Activated T-helper 1 cell treated with anti-CD3 and anti-CD28 coated beads, Interleukin-12 subunit alpha, Interleukin-12 subunit beta, Interleukin-2, Interleukin-4 antibody, amounts not matched to agents 30 ng/mL and 10 ng/mL and 1 ng/mL, durations not matched to agents 14 hours and 24 hours and 36 hours (primary cell): Measurements from ENCODE around the gene RPS27. TPM values are rescaled to one million over a fixed set of nuclear protein-coding genes. Genes with fewer than 3 reads are reported as not detected.
"Not testable (repeated sequence)": the region's sequence is repeated elsewhere in the genome, so short reads cannot be mapped to it uniquely, and the experiment has no call there.

Experiments
- DNase-seq: peaks from one replicate; pipeline ENCODE4 v3.0.0; 2021; ENCODE audit warnings: low spot score
- H3K27ac Mint-ChIP-seq: one replicate; pipeline ENCODE4 v1.8.0; 2021; ENCODE audit warnings: mild to moderate bottlenecking, mixed read lengths
- H3K27me3 Mint-ChIP-seq: one replicate; pipeline ENCODE4 v1.8.0; 2022; ENCODE audit warnings: mild to moderate bottlenecking, moderate library complexity, mixed read lengths; ENCODE audit not compliant: insufficient read depth
- H3K36me3 Mint-ChIP-seq: one replicate; pipeline ENCODE4 v1.8.0; 2021; ENCODE audit warnings: low read depth, mixed read lengths
- H3K4me1 Mint-ChIP-seq: one replicate; pipeline ENCODE4 v1.8.0; 2021; ENCODE audit warnings: low read depth, mixed read lengths
- H3K4me3 Mint-ChIP-seq: one replicate; pipeline ENCODE4 v1.8.0; 2021; ENCODE audit warnings: mild to moderate bottlenecking, moderate library complexity, mixed read lengths
- H3K9me3 Mint-ChIP-seq: one replicate; pipeline ENCODE4 v1.8.0; 2021; ENCODE audit warnings: mixed read lengths
- intact Hi-C: fragments of 100-400 bp; cut with micrococcal nuclease; formaldehyde crosslinking; loops from one replicate; pipeline ENCODE4 v1.15.1; 2024
- total RNA-seq: library from RNA; stranded (reverse); gene quantifications from 2 replicates; pipeline ENCODE4 v1.2.3, GENCODE V29; 2022

Gene RPS27
- total RNA-seq, 1 donor from 2014 or later: 1,349 TPM

DNA sequence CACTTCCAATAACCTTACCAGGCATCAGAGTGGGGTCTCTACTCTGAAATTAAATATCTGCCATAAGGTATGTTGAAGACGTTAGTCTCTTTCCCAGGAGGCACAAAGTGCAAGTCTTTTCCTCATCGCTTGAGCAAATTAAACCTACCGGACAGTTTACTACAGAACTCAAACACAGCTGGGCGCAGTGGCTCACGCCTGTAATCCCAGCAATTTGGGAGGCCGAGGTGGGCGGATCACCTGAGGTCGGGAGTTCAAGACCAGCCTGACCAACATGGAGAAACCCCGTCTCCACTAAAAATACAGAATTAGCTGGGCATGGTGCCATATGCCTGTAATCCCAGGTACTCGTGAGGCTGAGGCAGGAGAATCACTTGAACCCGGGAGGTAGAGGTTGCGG is 11.5 kb upstream of the RPS27 start:
- H3K27me3 Mint-ChIP-seq, DNase-seq, H3K9me3 Mint-ChIP-seq, H3K27ac Mint-ChIP-seq: not testable (repeated sequence)
- H3K4me1 Mint-ChIP-seq: peaks cover 22% of the 10 kb centered on the region
- H3K36me3 Mint-ChIP-seq: peaks cover 23% of the 10 kb centered on the region
- H3K4me3 Mint-ChIP-seq: peak overlapping the region; percentile 94
- intact Hi-C loops: loop anchor here (5.0 kb wide), 1 partner anchor 252 kb away; the partner anchor contains the start of gene INTS3

DNA sequence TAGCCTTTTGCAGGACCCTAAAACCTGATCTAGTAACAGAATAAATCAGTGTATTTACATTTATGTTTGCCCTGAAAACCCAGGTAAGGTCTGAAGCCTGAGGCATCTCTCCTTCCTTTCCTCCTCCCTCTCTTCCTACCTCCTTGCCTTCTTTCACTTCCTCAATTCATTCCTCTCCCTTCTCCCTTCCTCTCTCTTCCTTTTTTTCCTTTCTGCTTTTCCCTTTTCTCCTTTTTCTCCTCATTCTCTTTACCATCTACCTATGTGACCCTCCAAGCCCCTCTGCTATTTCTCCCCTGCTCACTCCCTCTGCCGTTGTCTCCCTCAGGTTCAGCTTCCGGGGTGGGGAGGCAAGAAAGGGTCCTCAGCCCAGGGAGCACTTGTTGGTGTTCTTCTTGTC is 8.8 kb upstream of the RPS27 start:
- H3K27ac Mint-ChIP-seq, H3K9me3 Mint-ChIP-seq, H3K36me3 Mint-ChIP-seq, H3K4me3 Mint-ChIP-seq, intact Hi-C loops, DNase-seq, H3K27me3 Mint-ChIP-seq: not testable (repeated sequence)
- H3K4me1 Mint-ChIP-seq: peaks cover 37% of the 10 kb centered on the region

DNA sequence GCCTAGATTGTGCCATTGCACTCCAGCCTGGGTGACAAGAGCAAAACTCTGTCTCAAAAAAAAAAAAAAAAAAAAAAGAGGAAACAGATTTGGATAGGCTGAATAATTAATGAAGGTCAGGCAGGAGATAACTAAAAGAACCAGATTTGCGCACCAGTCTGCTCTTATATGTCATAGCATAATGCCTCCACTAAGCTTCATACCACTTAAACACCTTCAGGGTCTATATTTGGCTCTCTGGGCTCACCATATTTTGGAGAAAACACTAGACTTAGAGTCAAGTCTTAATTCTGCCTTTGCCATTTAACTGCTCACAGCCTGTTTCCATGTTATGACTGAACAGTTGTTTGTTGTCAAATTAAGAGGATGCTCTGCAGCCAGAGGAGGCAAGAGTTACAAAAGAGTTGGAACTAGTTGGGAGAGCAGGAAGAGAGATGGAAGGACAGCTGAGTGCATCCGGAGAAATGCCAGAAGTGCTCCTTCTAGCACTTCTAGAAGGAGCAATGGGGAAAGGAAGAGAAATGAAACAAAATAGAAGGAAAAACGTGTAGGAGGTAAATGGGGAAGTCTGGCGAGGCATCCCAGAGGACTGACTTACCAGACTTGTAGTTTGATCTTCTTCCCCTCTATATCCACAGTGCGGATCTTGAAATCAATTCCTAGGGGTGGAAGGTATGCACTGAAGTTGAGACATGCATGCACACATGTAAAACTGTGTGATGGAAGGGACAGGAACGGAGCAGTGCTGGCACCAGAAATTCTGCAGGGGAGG is 6.3 kb upstream of the RPS27 start:
- Mint-ChIP-seq H3K4me3 (no peak overlapping the region), H3K27me3 (no peaks in the 10 kb centered on the region), H3K4me1 (peaks cover 32% of the 10 kb centered on the region), H3K27ac (peak overlapping the region; percentile 1), H3K36me3 (no peaks in the 10 kb centered on the region), H3K9me3 (no peaks in the 10 kb centered on the region)
- intact Hi-C loops: no loop called here
- no peak for DNase-seq

DNA sequence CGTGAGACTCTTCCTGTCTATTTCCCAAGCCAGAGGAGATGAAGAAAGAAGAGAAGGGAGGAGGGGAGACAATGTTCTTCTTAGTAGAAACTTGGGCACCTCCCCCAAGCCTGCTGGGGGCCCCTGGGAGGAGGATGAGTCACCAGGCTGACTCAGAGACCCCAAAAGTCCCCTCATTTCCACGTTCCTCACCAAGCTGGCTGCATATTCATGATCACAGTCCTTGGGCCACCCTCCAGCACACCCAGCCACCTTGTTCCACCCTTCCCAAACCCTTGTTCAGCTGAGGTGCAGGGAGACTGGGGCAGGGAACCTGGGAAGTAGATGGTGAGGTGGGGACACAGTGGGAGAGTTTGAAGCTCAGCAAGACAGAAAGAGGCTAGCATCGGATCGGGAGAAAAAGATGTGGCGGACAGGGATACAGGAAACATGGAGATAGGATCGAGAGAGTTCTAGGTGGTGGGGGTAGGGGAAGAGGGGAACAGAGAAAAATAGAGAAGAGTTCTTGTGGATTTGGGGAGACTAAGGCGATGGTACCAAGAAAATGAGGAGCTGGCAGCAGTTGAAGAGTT is 5.1 kb upstream of the RPS27 start:
- no peaks in the 10 kb centered on the region for H3K9me3 Mint-ChIP-seq

DNA sequence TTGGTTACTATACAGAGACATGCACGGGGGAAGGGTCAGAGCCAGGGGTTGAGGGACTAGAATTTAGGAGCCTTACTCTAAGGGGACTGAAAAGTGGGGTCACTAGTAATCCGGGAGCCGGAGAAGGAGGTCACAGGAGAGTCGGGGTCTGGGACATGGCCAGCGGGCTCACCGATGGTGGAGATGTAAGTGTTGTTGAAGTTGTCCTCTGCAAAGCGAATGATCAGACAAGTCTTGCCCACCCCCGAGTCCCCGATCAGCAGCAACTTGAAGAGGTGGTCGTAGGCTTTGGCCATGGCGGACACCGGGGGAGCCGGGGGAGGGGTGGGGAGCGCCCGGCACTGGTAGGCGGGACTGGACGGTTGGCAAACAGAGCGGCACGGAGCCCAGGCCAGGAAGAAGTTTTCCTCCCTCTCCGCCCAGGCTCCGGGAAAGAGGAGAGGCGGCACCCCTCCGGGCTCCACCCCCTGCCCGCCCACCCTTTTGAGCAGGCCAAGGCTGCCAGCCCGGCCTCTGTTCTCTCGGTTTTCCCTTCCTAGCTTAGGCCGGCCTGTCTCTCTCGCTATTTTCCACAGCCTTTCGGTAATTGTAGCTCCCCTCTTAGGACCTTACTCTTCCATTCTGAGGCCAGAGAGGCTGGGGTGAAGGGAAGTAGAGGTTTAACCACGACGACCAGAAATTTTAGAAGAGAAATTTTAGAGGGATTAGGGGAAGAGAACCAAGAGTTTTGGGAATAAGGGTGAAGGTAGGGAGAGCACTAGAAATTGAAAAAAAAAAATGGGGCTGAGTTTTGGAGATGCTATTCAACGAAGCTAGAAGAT is 4.4 kb upstream of the RPS27 start, which contains the start of gene RAB13:
Gene RAB13, minus strand, starts transcription at position 399 of the 821 bp plus-strand sequence. Its CDS starts 103 bp downstream, at position 296.
- Mint-ChIP-seq H3K27me3 (peaks cover 1% of the 10 kb centered on the region), H3K27ac (peak within 1 kb of the TSS; percentile 79), H3K9me3 (no peaks in the 10 kb centered on the region), H3K4me1 (peaks cover 44% of the 10 kb centered on the region), H3K36me3 (peaks cover 9% of the 10 kb centered on the region), H3K4me3 (peak within 1 kb of the TSS; percentile 79)
- DNase-seq: no peak
- intact Hi-C loops: loop anchor here (1.0 to 2.0 kb wide), 10 partner anchors 9 to 477 kb away; partner anchors contain the start of genes CREB3L4, DENND4B, JTB and NPR1

More for the DNA sequence above, 5.1 kb upstream of the RPS27 start:
- H3K36me3 Mint-ChIP-seq: peaks cover 2% of the 10 kb centered on the region
- peaks cover 1% of the 10 kb centered on the region for H3K27me3 Mint-ChIP-seq
- no peak for DNase-seq
- H3K4me3 Mint-ChIP-seq: peak overlapping the region; percentile 79
- intact Hi-C loops: no loop called here
- H3K27ac Mint-ChIP-seq: peak overlapping the region; percentile 76
- peaks cover 40% of the 10 kb centered on the region for H3K4me1 Mint-ChIP-seq

DNA sequence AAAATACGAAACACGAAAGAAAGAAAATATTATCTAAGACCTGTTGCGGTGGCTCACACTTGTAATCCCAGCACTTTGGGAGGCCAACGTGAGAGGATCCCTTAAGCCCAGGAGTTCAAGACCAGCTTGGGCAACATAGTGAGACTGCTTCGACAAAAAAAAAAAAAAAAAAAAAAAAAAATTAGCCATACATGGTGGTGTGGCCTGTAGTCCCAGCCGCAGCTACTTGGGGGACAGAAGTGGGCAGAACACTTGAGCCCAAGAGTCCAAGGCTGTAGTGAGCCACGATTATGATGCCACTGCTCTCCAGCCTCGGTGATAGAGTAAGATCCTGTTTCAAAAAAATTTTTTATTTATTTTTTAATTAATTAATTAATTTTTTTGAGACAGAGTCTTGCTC is 2.9 kb upstream of the RPS27 start:
- intact Hi-C loops: loop anchor here (2.0 kb wide), 1 partner anchor 309 kb away; the partner anchor contains the start of gene NPR1
- peak overlapping the region; percentile 79 for H3K27ac Mint-ChIP-seq

DNA sequence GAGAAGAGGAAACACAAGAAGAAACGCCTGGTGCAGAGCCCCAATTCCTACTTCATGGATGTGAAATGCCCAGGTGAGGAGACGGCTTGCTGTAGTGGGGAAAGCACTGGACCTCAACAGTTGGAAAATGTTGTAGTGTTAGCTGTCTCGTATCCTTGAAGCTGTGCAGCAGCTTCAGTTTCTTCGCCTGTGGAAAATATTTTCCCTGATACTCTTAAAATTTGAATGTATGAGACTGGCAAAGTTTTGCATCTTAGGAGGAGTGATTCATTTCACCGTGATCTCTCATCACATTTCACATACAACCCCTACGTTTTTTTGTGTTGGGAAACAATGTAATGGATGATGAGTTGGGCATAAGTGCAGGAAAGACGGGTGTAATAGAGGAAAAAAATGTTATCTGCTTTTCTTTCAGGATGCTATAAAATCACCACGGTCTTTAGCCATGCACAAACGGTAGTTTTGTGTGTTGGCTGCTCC is 629 bp downstream of the RPS27 start:
- Mint-ChIP-seq H3K4me3 (peak overlapping the region; percentile 94), H3K27me3 (peaks cover 1% of the 10 kb centered on the region), H3K27ac (peak overlapping the region; percentile 94), H3K9me3 (no peaks in the 10 kb centered on the region), H3K36me3 (peaks cover 42% of the 10 kb centered on the region), H3K4me1 (peaks cover 46% of the 10 kb centered on the region)
- no peak for DNase-seq
- intact Hi-C loops: loop anchor here (2.0 kb wide), 2 partner anchors 168 to 282 kb away; partner anchors contain the start of gene HAX1

More for the DNA sequence above, 2.9 kb upstream of the RPS27 start:
- no peaks in the 10 kb centered on the region for H3K9me3 Mint-ChIP-seq
- peaks cover 21% of the 10 kb centered on the region for H3K36me3 Mint-ChIP-seq
- H3K4me3 Mint-ChIP-seq: no peak overlapping the region
- H3K27me3 Mint-ChIP-seq: peaks cover 1% of the 10 kb centered on the region
- no peak for DNase-seq
- H3K4me1 Mint-ChIP-seq: peaks cover 56% of the 10 kb centered on the region

DNA sequence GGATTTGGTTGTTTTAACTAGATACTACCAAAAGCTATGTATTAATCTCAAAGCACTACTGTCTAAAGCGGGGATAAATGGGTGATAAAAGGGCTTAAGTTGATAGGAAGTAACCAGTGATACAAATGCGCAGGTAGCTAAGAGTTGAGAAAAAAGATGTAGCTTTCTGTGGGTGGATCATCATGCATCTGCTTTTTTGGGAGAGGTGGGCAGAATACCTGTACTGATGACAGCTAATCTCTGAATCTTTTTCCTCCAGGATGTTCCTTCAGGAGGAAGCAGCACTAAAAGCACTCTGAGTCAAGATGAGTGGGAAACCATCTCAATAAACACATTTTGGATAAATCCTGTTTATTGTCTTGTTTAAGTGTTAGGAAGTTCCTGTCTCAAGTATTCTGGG is 1.2 kb downstream of the RPS27 start:
- Mint-ChIP-seq H3K36me3 (peaks cover 42% of the 10 kb centered on the region), H3K27ac (peak overlapping the region; percentile 94), H3K4me1 (peaks cover 40% of the 10 kb centered on the region), H3K27me3 (peaks cover 1% of the 10 kb centered on the region), H3K4me3 (peak overlapping the region; percentile 94), H3K9me3 (no peaks in the 10 kb centered on the region)
- intact Hi-C loops: loop anchor here (2.0 kb wide), 2 partner anchors 167 to 281 kb away; partner anchors contain the start of gene HAX1
- no peak for DNase-seq

DNA sequence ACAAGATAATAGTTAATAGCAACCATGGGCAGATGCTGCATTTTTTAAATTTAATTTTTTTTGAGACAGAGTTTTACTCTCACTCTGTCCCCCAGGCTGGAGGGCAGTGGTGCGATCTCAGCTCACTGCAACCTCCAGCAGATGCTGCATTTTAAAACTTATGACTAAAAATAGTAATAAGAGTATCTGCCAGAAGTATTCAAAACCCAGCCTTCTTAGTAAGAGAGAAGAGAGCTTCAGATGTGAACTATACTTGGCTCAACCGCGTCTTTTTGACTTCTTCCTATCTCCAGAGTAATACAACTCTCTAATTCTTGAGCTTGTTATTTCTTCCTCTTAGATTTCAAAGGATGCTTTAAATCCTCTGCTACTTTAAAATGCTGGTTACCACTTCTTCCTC is 4.6 kb downstream of the RPS27 start:
- no peaks in the 10 kb centered on the region for H3K27me3 Mint-ChIP-seq
- intact Hi-C loops: no loop called here
- peak overlapping the region; percentile 8 for H3K4me3 Mint-ChIP-seq
- peak overlapping the region; percentile 21 for H3K27ac Mint-ChIP-seq
- H3K9me3 Mint-ChIP-seq: no peaks in the 10 kb centered on the region
- peaks cover 42% of the 10 kb centered on the region for H3K36me3 Mint-ChIP-seq
- DNase-seq: no peak
- H3K4me1 Mint-ChIP-seq: peaks cover 28% of the 10 kb centered on the region

DNA sequence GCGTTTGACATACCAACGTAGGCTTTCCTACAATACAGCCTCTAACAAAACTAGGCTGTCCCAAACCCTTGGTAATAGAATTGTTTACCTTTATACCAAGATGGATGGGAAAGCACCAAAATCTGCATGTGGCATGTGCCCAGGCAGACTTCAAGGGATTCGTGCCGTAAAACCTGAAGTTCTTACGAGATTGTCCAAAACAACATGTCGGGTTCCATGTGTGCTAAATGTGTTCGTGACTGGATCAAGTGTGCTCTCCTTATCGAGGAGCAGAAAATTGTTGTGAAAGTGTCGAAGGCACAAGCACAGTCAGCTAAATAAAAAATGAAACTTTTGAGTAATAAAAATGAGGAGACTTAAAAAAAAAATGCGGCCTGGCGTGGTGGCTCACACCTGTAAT is 5.1 kb downstream of the RPS27 start:
- H3K4me3 Mint-ChIP-seq: peak overlapping the region; percentile 8
- H3K4me1 Mint-ChIP-seq: peaks cover 24% of the 10 kb centered on the region
- H3K27me3 Mint-ChIP-seq: no peaks in the 10 kb centered on the region
- H3K27ac Mint-ChIP-seq: peak overlapping the region; percentile 21
- no peak for DNase-seq
- intact Hi-C loops: no loop called here
- H3K36me3 Mint-ChIP-seq: peaks cover 39% of the 10 kb centered on the region
- no peaks in the 10 kb centered on the region for H3K9me3 Mint-ChIP-seq

DNA sequence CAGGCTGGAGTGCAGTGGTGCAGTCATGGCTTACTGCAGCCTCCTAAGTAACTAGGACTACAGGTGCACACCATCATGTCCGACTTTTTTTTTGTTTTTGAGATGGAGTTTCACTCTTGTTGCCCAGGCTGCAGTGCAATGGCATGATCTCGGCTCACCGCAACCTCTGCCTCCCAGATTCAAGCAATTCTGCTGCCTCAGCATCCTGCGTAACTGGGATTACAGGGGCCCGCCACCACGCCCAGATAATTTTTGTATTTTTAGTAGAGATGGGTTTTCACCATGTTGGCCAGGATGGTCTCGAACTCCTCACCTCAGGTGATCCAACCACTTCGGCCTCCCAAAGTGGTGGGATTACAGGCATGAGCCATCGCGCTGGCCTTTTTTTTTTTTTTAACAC is 6.3 kb downstream of the RPS27 start:
- H3K27me3 Mint-ChIP-seq, H3K4me3 Mint-ChIP-seq, intact Hi-C loops, H3K9me3 Mint-ChIP-seq, H3K27ac Mint-ChIP-seq, DNase-seq: not testable (repeated sequence)
- peaks cover 26% of the 10 kb centered on the region for H3K36me3 Mint-ChIP-seq
- peaks cover 15% of the 10 kb centered on the region for H3K4me1 Mint-ChIP-seq

DNA sequence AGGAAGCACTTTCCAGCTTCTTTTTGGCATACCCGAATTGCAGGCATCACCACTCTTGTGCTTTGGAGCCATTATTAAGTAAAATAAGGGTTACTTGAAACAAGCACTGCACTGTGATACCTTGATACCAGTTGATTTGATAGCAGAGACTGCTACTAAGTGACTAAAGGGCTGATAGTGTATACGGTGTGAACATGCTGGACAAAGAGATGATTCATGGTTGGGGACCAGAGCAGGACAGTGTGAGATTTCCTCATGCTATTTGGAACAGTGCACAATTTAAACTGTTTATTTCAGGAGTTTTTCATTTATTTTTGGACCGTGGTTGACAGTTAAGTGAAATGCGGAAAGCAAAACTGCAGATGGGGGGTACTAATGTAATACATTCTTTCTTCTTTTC is 9.9 kb downstream of the RPS27 start:
- Mint-ChIP-seq H3K36me3 (peaks cover 4% of the 10 kb centered on the region), H3K4me3 (no peak overlapping the region), H3K27ac (no peak overlapping the region), H3K27me3 (no peaks in the 10 kb centered on the region), H3K9me3 (no peaks in the 10 kb centered on the region), H3K4me1 (no peaks in the 10 kb centered on the region)
- intact Hi-C loops: no loop called here
- DNase-seq: no peak
